H1 (cell line): ENCODE data around the gene APMAP. TPM values are rescaled to one million over a fixed set of nuclear protein-coding genes. Genes with fewer than 3 reads are reported as not detected.

Source experiments
- CTCF ChIA-PET: fragments of 300-600 bp; sonication (Branson Sonifier 250); formaldehyde crosslinking; loops from one replicate; lab custom pipeline; 2021; ENCODE audit not compliant: partially characterized antibody; lab: Charles Lee
- POLR2A ChIA-PET: fragments of 300-600 bp; sonication (Branson Sonifier 250); formaldehyde crosslinking; loops from one replicate; lab custom pipeline; 2021; ENCODE audit warnings: inconsistent platforms; ENCODE audit not compliant: partially characterized antibody; lab: Charles Lee
- DNase-seq, 2 experiments: peaks; one replicate each; pipeline versions ENCODE4 v3.0.0 to v3.0.0-alpha.2; 2010 to 2022; ENCODE audit warnings: low spot score in 2 of 2, low read depth in 1 of 2, mixed read lengths in 1 of 2
- FAIRE-seq: peaks from 2 replicates; lab custom pipeline; 2011; peaks lifted over from hg19 to GRCh38; lab: Jason Lieb, UNC
- H2AFZ ChIP-seq: 2 replicates; pipeline ENCODE4 v1.8.1; 2012; ENCODE audit warnings: low read length, inconsistent platforms
- H2AK5ac ChIP-seq: 2 replicates; pipeline ENCODE4 v1.6.1; 2013; ENCODE audit warnings: low read depth, low read length
- H2BK120ac ChIP-seq: replicated peaks from 2 replicates; pipeline ENCODE3; 2013; ENCODE audit warnings: low read depth, low read length, inconsistent platforms
- H2BK12ac ChIP-seq: 2 replicates; pipeline ENCODE4 v1.6.1; 2013; ENCODE audit warnings: low read depth, low read length
- H2BK15ac ChIP-seq: 2 replicates; pipeline ENCODE4 v1.6.1; 2013; ENCODE audit warnings: low read length
- H2BK20ac ChIP-seq: 2 replicates; pipeline ENCODE4 v1.6.1; 2013; ENCODE audit warnings: low read length
- H2BK5ac ChIP-seq: 2 replicates; pipeline ENCODE4 v1.6.1; 2013; ENCODE audit warnings: low read depth, low read length
- H3K14ac ChIP-seq: 2 replicates; pipeline ENCODE4 v1.6.1; 2013; ENCODE audit warnings: inconsistent platforms; ENCODE audit not compliant: insufficient read length
- H3K18ac ChIP-seq: 2 replicates; pipeline ENCODE4 v1.6.1; 2013; ENCODE audit warnings: low read length; ENCODE audit errors: extremely low read depth
- H3K23ac ChIP-seq: 2 replicates; pipeline ENCODE4 v1.6.1; 2013; ENCODE audit warnings: inconsistent platforms; ENCODE audit not compliant: insufficient read length
- H3K23me2 ChIP-seq: 2 replicates; pipeline ENCODE4 v1.6.1; 2013; ENCODE audit warnings: low read depth, low read length
- H3K27ac ChIP-seq: 2 replicates; pipeline ENCODE4 v1.6.1; 2011; ENCODE audit warnings: low read depth, low read length, inconsistent platforms
- H3K27me3 ChIP-seq, 4 experiments: replicated peaks in 1 of 4; 1 replicate in 1 of 4; 2 replicates in 3 of 4; pipeline versions ENCODE4 v1.6.1 to v1.8.1; 2011 to 2013; ENCODE audit warnings: low read length in 3 of 4, mild to moderate bottlenecking in 3 of 4, inconsistent platforms in 2 of 4, mixed read lengths in 2 of 4, moderate library complexity in 1 of 4; ENCODE audit not compliant: control insufficient read depth in 3 of 4, insufficient read depth in 3 of 4; ENCODE audit errors: extremely low read depth in 1 of 4
- H3K36me3 ChIP-seq, 4 experiments: 2 replicates each; pipeline versions ENCODE4 v1.6.1 to v1.8.1; 2011 to 2013; ENCODE audit warnings: mild to moderate bottlenecking in 4 of 4, low read length in 3 of 4, moderate library complexity in 2 of 4, control low read depth in 1 of 4, inconsistent platforms in 1 of 4; ENCODE audit not compliant: insufficient read depth in 4 of 4, control insufficient read depth in 2 of 4
- H3K4ac ChIP-seq: replicated peaks from 2 replicates; pipeline ENCODE3; 2013; ENCODE audit warnings: low read length, low read depth, mixed read lengths, inconsistent platforms; ENCODE audit not compliant: insufficient read length
- H3K4me1 ChIP-seq, 4 experiments: replicated peaks in 1 of 4; 1 replicate in 1 of 4; 2 replicates in 3 of 4; pipeline versions ENCODE4 v1.6.1 to v1.8.1; 2011 to 2013; ENCODE audit warnings: low read length in 3 of 4, inconsistent platforms in 2 of 4, mixed read lengths in 1 of 4; ENCODE audit not compliant: insufficient read depth in 4 of 4, control insufficient read depth in 3 of 4
- H3K4me2 ChIP-seq, 2 experiments: 2 replicates each; pipeline versions ENCODE4 v1.6.1 to v1.8.1; 2011 to 2013; ENCODE audit warnings: low read depth in 2 of 2, low read length in 2 of 2, control low read depth in 1 of 2, inconsistent platforms in 1 of 2, mild to moderate bottlenecking in 1 of 2; ENCODE audit not compliant: insufficient read depth in 1 of 2
- H3K4me3 ChIP-seq, 4 experiments: fragments of 200-600, 300-600 bp in 1 of 4; sonication (generic), shearing (Covaris generic), sonication (Bioruptor Twin) in 1 of 4; 2 replicates each; pipeline versions ENCODE4 v1.5.1 to v1.8.1; 2011 to 2016; ENCODE audit warnings: low read length in 4 of 4, low read depth in 3 of 4, control low read depth in 2 of 4, inconsistent platforms in 2 of 4, mild to moderate bottlenecking in 2 of 4, mixed read lengths in 1 of 4, moderate library complexity in 1 of 4; ENCODE audit not compliant: insufficient read depth in 2 of 4; ENCODE audit errors: extremely low read depth in 1 of 4
- H3K56ac ChIP-seq: replicated peaks from 2 replicates; pipeline ENCODE3; 2013; ENCODE audit warnings: low read depth, mild to moderate bottlenecking, mixed read lengths, low read length, inconsistent platforms; ENCODE audit not compliant: insufficient read length
- H3K79me1 ChIP-seq: 2 replicates; pipeline ENCODE4 v1.6.1; 2013; ENCODE audit warnings: low read depth, low read length, control low read depth
- H3K79me2 ChIP-seq, 2 experiments: 2 replicates each; pipeline versions ENCODE4 v1.6.1 to v1.8.1; 2012 to 2013; ENCODE audit warnings: low read length in 2 of 2, mild to moderate bottlenecking in 2 of 2, inconsistent platforms in 1 of 2; ENCODE audit not compliant: insufficient read depth in 2 of 2, control insufficient read depth in 1 of 2
- H3K9ac ChIP-seq, 4 experiments: replicated peaks in 1 of 4; 1 replicate in 1 of 4; 2 replicates in 3 of 4; pipeline versions ENCODE4 v1.6.1 to v1.8.1; 2011 to 2013; ENCODE audit warnings: low read depth in 3 of 4, low read length in 3 of 4, control low read depth in 2 of 4, mild to moderate bottlenecking in 2 of 4, moderate library complexity in 2 of 4, inconsistent platforms in 1 of 4; ENCODE audit errors: extremely low read depth in 1 of 4
- H3K9me3 ChIP-seq, 2 experiments: 2 replicates each; pipeline versions ENCODE4 v1.6.1 to v1.8.1; 2012 to 2013; ENCODE audit warnings: mild to moderate bottlenecking in 2 of 2, moderate library complexity in 2 of 2, control low read depth in 1 of 2, inconsistent platforms in 1 of 2, low read depth in 1 of 2, low read length in 1 of 2, mixed read lengths in 1 of 2; ENCODE audit not compliant: insufficient read depth in 2 of 2
- H4K20me1 ChIP-seq, 2 experiments: replicated peaks in 1 of 2; 2 replicates each; pipeline versions ENCODE3 to v1.8.1; 2011 to 2013; ENCODE audit warnings: inconsistent platforms in 2 of 2, low read length in 2 of 2, mild to moderate bottlenecking in 1 of 2; ENCODE audit not compliant: insufficient read depth in 2 of 2, control insufficient read depth in 1 of 2
- H4K5ac ChIP-seq: 2 replicates; pipeline ENCODE4 v1.6.1; 2013; ENCODE audit warnings: low read length, low read depth, mixed read lengths, inconsistent platforms; ENCODE audit not compliant: insufficient read length
- H4K8ac ChIP-seq: 2 replicates; pipeline ENCODE4 v1.8.0; 2013; ENCODE audit warnings: mild to moderate bottlenecking, moderate library complexity, low read length, inconsistent platforms; ENCODE audit not compliant: insufficient read depth; ENCODE audit errors: extremely low read depth
- H4K91ac ChIP-seq: replicated peaks from 2 replicates; pipeline ENCODE3; 2013; ENCODE audit warnings: low read length, mixed read lengths, inconsistent platforms; ENCODE audit not compliant: insufficient read length
- HDAC6 ChIP-seq: IDR thresholded peaks from one replicate; pipeline ENCODE4 v1.7.1; 2012; ENCODE audit warnings: low read depth, mild to moderate bottlenecking, inconsistent platforms, low read length, moderate library complexity
- JUN ChIP-seq: IDR thresholded peaks from 2 replicates; pipeline ENCODE4 v1.6.1; 2011; ENCODE audit warnings: low read depth, mild to moderate bottlenecking, improper control_type of control experiment, low read length
- KDM4A ChIP-seq: IDR thresholded peaks from one replicate; pipeline ENCODE4 v1.7.1; 2012; ENCODE audit warnings: low read depth, mild to moderate bottlenecking, moderate library complexity, low read length, inconsistent platforms; ENCODE audit not compliant: severe bottlenecking
- POU5F1 ChIP-seq: IDR thresholded peaks from 2 replicates; pipeline ENCODE4 v1.6.1; 2011; ENCODE audit warnings: low read depth, mild to moderate bottlenecking, low read length, moderate library complexity
- RFX5 ChIP-seq: IDR thresholded peaks from 2 replicates; pipeline ENCODE4 v1.6.1; 2011; ENCODE audit warnings: low read depth, low read length, improper control_type of control experiment, borderline replicate concordance
- TEAD4 ChIP-seq: IDR thresholded peaks from 2 replicates; pipeline ENCODE4 v1.6.1; 2012; ENCODE audit warnings: low read depth, low read length, inconsistent platforms, mixed read lengths
- WGBS, 2 experiments: shearing (Covaris generic) in 1 of 2; methylation state at CpG; one replicate each; pipeline versions ENCODE4 v1.1.6 to v1.1.7; 2013 to 2015; ENCODE audit warnings: low lambda C conversion rate in 2 of 2, mixed read lengths in 2 of 2, inconsistent platforms in 1 of 2, low coverage in 1 of 2, missing lambda C conversion rate in 1 of 2; ENCODE audit not compliant: insufficient replicate concordance in 2 of 2, insufficient coverage in 1 of 2, insufficient read length in 1 of 2; ENCODE audit errors: extremely low coverage in 1 of 2, missing lambda C conversion rate in 1 of 2; 5-methylcytosine and 5-hydroxymethylcytosine counted together
- polyA plus RNA-seq, 7 experiments: library from polyadenylated mRNA; depleted of rRNA in 3 of 7; stranded (reverse) in 5 of 7; unstranded in 2 of 7; fragments of >200 nt in 5 of 7; fragments of 200-250 nt in 2 of 7; gene quantifications; 1 replicate in 5 of 7; 2 replicates in 1 of 7; 4 replicates in 1 of 7; pipeline versions ENCODE4 v1.2.1 to v1.2.3, GENCODE V29; 2011 to 2013; ENCODE audit warnings: missing spikeins in 2 of 7, mixed read lengths in 2 of 7
- total RNA-seq: library from RNA; stranded (reverse); fragmentation: NEBNext Ultra II Directional; extraction: Animal tissue kit (Norgen Biotek cat#: 25700); gene quantifications from 2 replicates; pipeline ENCODE4 v1.2.1, GENCODE V29; 2021

The APMAP gene
- total and polyA plus RNA-seq, 2 of the 8 experiments (the other 6 are each of a cell fraction or from before 2014, with no cell fraction given): 31.3 to 66.0 TPM

GRCh38 chr20:24950128-24950835, 42.3 kb downstream of the APMAP start:
- Histone ChIP-seq H2BK120ac (no peak overlapping the region), H4K5ac (no peak overlapping the region), H4K91ac (peak overlapping the region; percentile 19), H3K4me1 (peaks cover 0 to 2% (median 0%) of the 10 kb centered on the region in 4 experiments; a peak in 1 of 7 replicates), H2AFZ (no peak overlapping the region), H2BK12ac (no peak overlapping the region), H4K8ac (no peak overlapping the region), H2AK5ac (no peak overlapping the region), H3K9me3 (no peaks in the 10 kb centered on the region), H3K56ac (no peak overlapping the region), H2BK20ac (no peak overlapping the region), H3K23me2 (no peaks in the 10 kb centered on the region), H2BK5ac (no peak overlapping the region), H3K36me3 (no peaks in the 10 kb centered on the region), H3K27me3 (no peaks in the 10 kb centered on the region), H3K4ac (no peak overlapping the region), H3K4me2 (no peak overlapping the region), H3K79me1 (no peaks in the 10 kb centered on the region), H2BK15ac (no peak overlapping the region), H3K79me2 (no peaks in the 10 kb centered on the region), H4K20me1 (peaks cover 0 to 3% of the 10 kb centered on the region in 2 experiments), H3K4me3 (no peak overlapping the region), H3K23ac (no peak overlapping the region), H3K27ac (no peak overlapping the region), H3K18ac (no peak overlapping the region), H3K14ac (no peak overlapping the region), H3K9ac (no peak overlapping the region)
- POLR2A ChIA-PET: no interaction called here
- no peak for TF ChIP-seq TEAD4
- no peak for TF ChIP-seq JUN
- no peak for TF ChIP-seq RFX5
- no peak for TF ChIP-seq KDM4A
- no peak for TF ChIP-seq POU5F1
- no peak for TF ChIP-seq HDAC6
- FAIRE-seq: no peak
- DNase-seq: peak in 1 of 2 experiments; percentile 43
- CTCF ChIA-PET: interaction anchor here (0.6 to 1.2 kb wide), 5 partner anchors 13 to 200 kb away, joined by 3 to 5 read pairs (median 4); no protein-coding TSS in a partner anchor
- WGBS, 2 experiments: 88% methylated on average over 11 of the region's 12 CpGs; no CpG with 5 or more reads in 1 of the 2 experiments
